Adipose tissue (tissue), 3 donors: ENCODE data around the gene RNH1. TPM values are rescaled to one million over a fixed set of nuclear protein-coding genes. Genes with fewer than 3 reads are reported as not detected.
"Not testable (repeated sequence)": the region's sequence is repeated elsewhere in the genome, so short reads cannot be mapped to it uniquely, and the experiment has no call there.

Experiments used
- H3K27ac ChIP-seq: one replicate; pipeline ENCODE4 v1.5.1; 2013; ENCODE audit warnings: low read depth, low read length
- WGBS, 3 donors: extraction: QIAGEN DNeasy Blood & Tissue Kit; methylation state at CpG; one replicate each; pipeline ENCODE4 v1.1.7; 2013; 5-methylcytosine and 5-hydroxymethylcytosine counted together
- polyA plus RNA-seq, 3 donors: library from polyadenylated mRNA; stranded (reverse); fragments of 200-250 nt; gene quantifications; one replicate each; pipeline ENCODE4 v1.2.3, GENCODE V29; 2013
- donor health status: healthy with polysubstance abuse.
- donor health status: Bipolar disorder and iron deficiency.
- donor health status: healthy.

RNH1 gene
- polyA plus RNA-seq, 3 donors: 93.4 to 217 (median 208) TPM

GRCh38 chr11:528815-529727, 22.0 kb upstream of the RNH1 start:
- WGBS, 3 donors: 75 to 83% (median 76%) methylated on average over 28 to 29 of the region's 29 CpGs
- H3K27ac ChIP-seq: no peak overlapping the region

- no peak overlapping the region for H3K27ac ChIP-seq
- 81 to 87% (median 85%) methylated on average over 30 of the region's 30 CpGs for WGBS, 3 donors
Measured at GRCh38 chr11:528166-528814, 21.2 kb upstream of the RNH1 start.

- WGBS, 3 donors: 85 to 88% (median 86%) methylated on average over 17 of the region's 17 CpGs
- no peak overlapping the region for H3K27ac ChIP-seq
Measured at GRCh38 chr11:526192-526591, 19.1 kb upstream of the RNH1 start.

GRCh38 chr11:521177-521688, 14.2 kb upstream of the RNH1 start:
- WGBS, 3 donors: 85 to 93% (median 93%) methylated on average over 10 of the region's 10 CpGs
- no peak overlapping the region for H3K27ac ChIP-seq

- no peak overlapping the region for H3K27ac ChIP-seq
- WGBS, 3 donors: 91 to 93% (median 91%) methylated on average over 39 of the region's 39 CpGs
Measured at GRCh38 chr11:520428-521176, 13.6 kb upstream of the RNH1 start.

- H3K27ac ChIP-seq: no peak overlapping the region
- 6 to 9% (median 7%) methylated on average over 67 to 74 of the region's 74 CpGs for WGBS, 3 donors
Measured at GRCh38 chr11:518463-519202, 11.6 kb upstream of the RNH1 start.

- not testable (repeated sequence) for H3K27ac ChIP-seq
- 94 to 96% (median 96%) methylated on average over 36 to 43 of the region's 43 CpGs for WGBS, 3 donors
Measured at GRCh38 chr11:516918-517685, 10.1 kb upstream of the RNH1 start.

GRCh38 chr11:516400-516799, 9.4 kb upstream of the RNH1 start:
- WGBS, 3 donors: 92 to 94% (median 93%) methylated on average over 4 of the region's 4 CpGs
- no peak overlapping the region for H3K27ac ChIP-seq

GRCh38 chr11:515131-515530, 8.1 kb upstream of the RNH1 start:
- H3K27ac ChIP-seq: no peak overlapping the region
- 91 to 95% (median 92%) methylated on average over 6 of the region's 6 CpGs for WGBS, 3 donors

- no peak overlapping the region for H3K27ac ChIP-seq
- 70 to 94% (median 81%) methylated on average over 10 of the region's 10 CpGs for WGBS, 3 donors
Measured at GRCh38 chr11:514606-515005, 7.6 kb upstream of the RNH1 start.

- no peak overlapping the region for H3K27ac ChIP-seq
- WGBS, 3 donors: 90 to 94% (median 91%) methylated on average over 29 of the region's 29 CpGs
Measured at GRCh38 chr11:512761-513595, 5.9 kb upstream of the RNH1 start.

- WGBS, 3 donors: 80 to 91% (median 85%) methylated on average over 5 of the region's 5 CpGs
- H3K27ac ChIP-seq: no peak overlapping the region
Measured at GRCh38 chr11:508956-509355, 1.9 kb upstream of the RNH1 start.

- 42 to 44% (median 43%) methylated on average over 43 to 45 of the region's 45 CpGs for WGBS, 3 donors
- no peak overlapping the region for H3K27ac ChIP-seq
Measured at GRCh38 chr11:507727-508515, 879 bp upstream of the RNH1 start.

GRCh38 chr11:506238-506994, 626 bp downstream of the RNH1 start:
- peak overlapping the region; percentile 99 for H3K27ac ChIP-seq
- 0 to 1% (median 0%) methylated on average over 70 to 71 of the region's 71 CpGs for WGBS, 3 donors

GRCh38 chr11:504994-505344, 2.1 kb downstream of the RNH1 start:
- WGBS, 3 donors: 54 to 75% (median 62%) methylated on average over 7 of the region's 7 CpGs
- peak overlapping the region; percentile 70 for H3K27ac ChIP-seq
